GM21515 (cell line): Measurements from ENCODE around the gene OSBPL3.

Experiments used
- ATAC-seq: cut with Tn5 transposase; IDR thresholded peaks from one replicate; pipeline ENCODE4 v1.9.1; 2021; ENCODE audit not compliant: unreplicated experiment

The OSBPL3 gene

GRCh38 chr7:24903559-24903958, 76.4 kb downstream of the OSBPL3 start:
- no peak for ATAC-seq

GRCh38 chr7:24902931-24903330, 77.0 kb downstream of the OSBPL3 start:
- ATAC-seq = no peak

DNA sequence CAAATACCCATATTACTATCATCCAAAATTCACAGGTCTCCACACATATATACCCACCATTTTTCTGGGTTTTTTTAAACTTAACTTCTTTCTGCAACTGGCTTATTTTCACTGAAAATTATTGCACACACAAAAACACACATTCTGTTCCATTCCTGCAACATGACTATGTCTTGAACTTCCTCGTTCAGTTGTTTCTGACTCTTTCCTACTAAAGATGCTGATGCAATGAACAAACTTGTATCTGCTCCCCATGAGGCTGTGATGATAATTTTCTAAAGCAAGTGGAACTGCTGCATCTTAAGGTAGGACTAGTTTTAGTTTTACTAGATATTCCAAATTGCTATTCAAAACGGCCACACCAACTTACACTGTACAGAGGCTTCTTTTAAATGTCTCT, 77.7 kb downstream of the OSBPL3 start:
- no peak for ATAC-seq

- ATAC-seq = no peak
Observed at GRCh38 chr7:24899905-24900304, 80.1 kb downstream of the OSBPL3 start.

- no peak for ATAC-seq
Observed at GRCh38 chr7:24899161-24899560, 80.8 kb downstream of the OSBPL3 start.

DNA sequence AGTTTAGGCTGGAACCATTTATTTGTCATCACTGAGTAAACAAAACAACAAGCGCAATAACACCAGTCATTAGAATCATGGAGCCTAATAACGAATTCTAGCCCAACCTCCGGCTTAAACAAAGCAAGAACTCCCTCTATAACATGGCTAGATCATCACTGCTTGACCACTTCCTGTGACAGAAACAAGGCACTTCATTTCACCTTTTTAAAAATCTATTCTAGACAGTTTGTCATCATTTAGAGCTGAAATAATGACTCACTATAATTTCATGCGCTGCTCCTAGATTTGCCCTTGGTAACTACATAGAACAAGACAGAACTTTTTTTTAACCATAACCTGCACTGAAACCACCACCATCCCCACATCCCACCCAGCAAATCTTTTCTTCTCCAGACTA, 81.3 kb downstream of the OSBPL3 start:
- ATAC-seq = peak; percentile 32

GRCh38 chr7:24896031-24896501, 83.9 kb downstream of the OSBPL3 start:
- peak; percentile 72 for ATAC-seq

DNA sequence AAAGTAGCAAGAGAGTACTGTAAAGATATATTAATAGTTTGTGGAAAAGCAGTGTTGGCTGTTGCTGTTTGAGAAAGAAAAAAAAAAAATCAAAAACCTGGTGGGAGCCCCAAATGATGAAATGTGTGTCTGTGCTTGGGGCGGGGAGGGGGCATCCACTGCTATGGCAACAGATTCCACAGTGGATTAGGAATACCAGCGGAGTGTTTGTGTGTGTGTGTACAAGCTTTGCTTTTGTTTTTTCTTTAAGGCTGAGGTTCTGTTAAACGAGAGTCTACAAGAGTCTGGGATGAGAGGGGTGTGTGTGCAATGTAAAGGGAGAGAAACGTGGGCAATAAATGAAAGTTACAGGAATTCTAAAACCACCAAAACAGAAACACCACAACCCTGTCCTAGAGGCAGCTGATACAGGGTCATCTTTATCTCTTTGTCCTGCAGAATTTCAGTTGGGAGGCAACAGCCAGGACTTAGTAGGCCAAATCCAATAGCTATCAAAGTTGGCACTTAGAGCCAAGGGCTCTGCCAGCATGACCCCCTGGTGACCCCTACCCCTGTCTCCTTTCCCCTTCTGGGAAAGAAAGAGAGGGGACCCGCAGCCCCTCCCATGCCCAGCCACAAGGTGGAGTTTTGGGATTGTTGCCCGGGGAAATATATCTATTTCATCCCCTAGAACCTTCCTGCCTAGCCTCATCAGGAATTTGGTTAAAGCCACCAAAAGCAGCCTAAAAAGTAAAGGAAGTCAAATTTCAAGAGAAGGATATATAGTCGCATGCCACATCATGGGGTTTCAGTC, 85.4 kb downstream of the OSBPL3 start:
- no peak for ATAC-seq

DNA sequence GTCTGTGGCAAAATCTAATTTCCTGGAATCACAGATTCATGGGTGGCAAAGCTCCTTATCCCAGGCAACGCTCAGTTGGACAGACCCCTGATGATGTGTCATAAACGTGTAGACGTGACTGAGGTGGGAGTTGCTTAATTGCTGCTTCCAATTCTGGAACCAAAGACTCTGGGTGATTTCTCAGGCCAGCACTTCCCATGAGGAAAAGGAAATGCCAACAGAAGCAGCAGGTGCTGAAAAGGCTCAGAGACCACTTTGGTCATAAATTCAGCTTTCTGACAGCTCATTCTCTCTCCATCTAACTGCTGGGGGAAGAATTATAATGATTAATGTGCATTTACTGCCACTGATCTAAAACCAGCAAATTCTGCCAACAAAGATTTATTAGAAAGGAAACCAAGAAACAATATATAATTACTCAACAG, 88.7 kb downstream of the OSBPL3 start:
- no peak for ATAC-seq

- no peak for ATAC-seq
Observed at GRCh38 chr7:24889611-24890010, 90.4 kb downstream of the OSBPL3 start.

DNA sequence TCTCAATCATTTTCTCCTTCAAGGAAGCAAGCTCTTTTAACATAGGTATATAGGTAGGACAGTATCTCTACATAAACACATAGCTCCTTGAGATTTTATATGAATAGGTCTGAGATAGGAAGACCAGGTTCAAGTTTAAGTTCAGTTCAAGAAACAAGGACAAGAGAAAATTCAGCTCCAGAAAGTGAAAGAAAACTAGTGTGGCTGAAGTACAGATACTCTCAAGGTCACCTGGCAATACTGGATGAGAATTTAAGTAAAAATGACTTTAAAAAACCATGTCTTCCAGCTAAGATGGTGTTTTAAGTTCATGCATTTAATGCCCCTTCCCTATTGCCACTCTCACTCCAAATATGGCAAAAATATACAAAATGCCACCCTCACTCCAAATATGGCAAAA, 91.3 kb downstream of the OSBPL3 start:
- ATAC-seq = no peak

GRCh38 chr7:24885716-24886115, 94.3 kb downstream of the OSBPL3 start:
- no peak for ATAC-seq

DNA sequence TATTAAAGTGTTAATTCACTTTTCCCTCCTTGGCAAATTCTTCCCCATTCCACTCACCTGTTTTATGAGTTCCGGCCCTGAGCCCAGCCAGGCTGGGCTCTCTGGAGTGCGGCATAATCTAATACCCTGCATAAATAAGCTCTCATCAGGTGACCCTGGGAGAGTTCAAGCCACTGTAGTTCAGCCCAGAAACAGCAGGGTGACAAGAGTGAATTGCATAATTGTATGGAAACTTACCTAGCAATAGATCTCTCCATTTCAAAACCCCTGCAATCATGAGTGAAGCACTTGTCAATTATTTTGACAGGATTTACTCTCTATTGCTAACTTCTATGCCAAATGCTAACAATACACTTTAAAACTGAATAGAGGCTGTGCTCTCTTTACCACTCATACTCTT, 94.7 kb downstream of the OSBPL3 start:
- ATAC-seq = no peak

DNA sequence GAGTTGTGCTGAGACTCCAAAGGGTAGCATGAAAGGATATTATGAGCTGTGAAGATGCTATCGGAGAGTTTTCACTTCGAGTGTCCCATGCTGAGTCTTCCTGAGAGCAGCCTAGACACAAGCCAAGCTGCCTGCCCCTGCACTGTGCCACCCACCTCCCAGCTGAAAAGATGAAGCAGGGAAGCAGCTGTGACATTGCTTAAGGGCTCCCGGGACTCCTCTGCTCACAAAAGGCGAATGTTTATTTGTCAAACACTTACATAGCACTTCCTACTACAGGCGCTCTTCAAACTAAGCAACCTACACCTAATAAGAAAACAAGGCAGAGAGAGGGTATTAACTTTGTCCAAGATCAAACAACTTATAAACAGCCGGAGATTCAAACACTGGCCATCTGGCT, 95.6 kb downstream of the OSBPL3 start:
- no peak for ATAC-seq

DNA sequence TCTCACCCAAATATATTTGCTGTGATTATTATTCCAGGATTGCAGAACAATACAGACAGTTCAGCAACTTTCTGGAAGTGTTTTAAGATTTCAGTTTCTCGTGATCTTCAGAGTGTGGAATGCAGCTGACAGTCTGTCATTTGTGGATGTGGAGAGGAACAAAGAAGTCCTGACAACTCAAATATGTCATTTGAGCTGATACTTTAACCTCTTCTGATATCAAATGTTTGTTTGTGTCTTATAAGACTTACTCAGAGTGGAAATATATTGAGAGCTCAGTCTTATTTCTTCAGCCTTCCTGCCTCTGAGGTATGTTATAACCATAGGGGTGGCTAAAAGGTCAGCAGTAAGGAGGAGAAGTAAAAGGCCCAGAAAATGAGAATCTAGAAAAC, 96.4 kb downstream of the OSBPL3 start:
- ATAC-seq = no peak

GRCh38 chr7:24882989-24883621, 96.9 kb downstream of the OSBPL3 start:
- no peak for ATAC-seq

- ATAC-seq = no peak
Observed at GRCh38 chr7:24881623-24882022, 98.4 kb downstream of the OSBPL3 start.

DNA sequence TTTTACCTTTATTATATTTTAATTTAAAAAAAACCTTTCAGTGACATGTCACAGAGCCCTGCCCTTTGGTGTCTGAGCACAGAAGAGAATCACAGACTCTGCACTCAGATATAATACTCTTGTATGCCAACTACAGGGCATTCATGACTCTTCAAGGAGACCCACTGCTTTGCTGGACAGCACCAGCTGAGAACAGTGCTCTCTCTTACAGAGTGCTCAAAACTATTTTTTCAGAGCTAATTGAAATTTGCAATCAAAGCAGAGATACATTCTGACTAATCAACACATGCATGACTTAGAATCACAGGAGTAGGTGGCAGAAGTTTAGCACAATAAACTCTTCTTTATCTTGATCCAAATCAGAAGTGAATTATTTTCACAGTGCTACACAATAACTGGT, 99.1 kb downstream of the OSBPL3 start:
- ATAC-seq = no peak

GRCh38 chr7:24879291-24879690, 100.7 kb downstream of the OSBPL3 start:
- no peak for ATAC-seq

DNA sequence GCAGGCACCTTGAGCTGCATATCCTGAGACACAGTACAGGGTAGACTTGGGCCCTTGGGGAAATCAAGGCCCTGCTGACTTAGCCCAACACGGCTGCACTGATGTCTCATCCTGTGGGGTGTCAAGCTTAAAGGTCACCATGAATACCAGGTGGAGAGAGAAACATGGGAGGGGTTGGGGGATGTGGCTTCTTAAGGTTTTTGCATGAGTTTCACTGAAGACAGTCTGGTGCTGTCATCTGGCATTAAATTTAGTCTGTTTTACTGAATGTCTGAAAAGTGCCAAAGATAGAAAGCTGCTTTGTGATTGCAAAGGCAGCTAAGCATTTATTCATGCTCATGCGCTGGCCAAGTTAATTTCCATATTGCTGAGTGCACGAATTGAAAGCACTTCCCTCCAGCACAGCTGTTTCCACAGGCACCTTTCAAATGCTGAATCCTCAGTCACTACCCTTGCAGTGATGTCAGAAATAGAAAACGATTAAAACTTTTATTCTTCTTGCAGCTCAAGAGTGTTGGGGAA, 102.1 kb downstream of the OSBPL3 start:
- ATAC-seq = peak; percentile 90

DNA sequence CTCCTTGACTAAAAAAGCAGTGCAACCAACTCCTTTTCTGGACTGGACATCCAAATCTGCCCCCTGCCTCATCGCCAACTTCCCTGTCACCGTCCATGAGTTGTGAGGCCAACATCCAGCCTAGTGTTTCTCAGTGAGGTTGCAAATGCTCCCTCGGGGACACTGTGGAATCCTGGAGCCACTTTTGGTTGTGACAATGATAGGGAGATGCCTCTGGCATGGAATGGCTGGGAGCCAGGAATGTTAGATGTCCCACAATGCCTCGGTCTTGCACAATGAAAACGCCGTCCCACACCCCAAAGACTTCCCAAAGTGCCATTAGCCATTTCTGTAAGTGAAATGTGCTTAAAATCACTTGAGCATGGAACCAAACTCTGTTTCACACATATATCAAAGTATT, 105.2 kb downstream of the OSBPL3 start:
- no peak for ATAC-seq

GRCh38 chr7:24873944-24874343, 106.0 kb downstream of the OSBPL3 start:
- ATAC-seq = no peak
